ENCODE data around the gene ZNF784.

DNA sequence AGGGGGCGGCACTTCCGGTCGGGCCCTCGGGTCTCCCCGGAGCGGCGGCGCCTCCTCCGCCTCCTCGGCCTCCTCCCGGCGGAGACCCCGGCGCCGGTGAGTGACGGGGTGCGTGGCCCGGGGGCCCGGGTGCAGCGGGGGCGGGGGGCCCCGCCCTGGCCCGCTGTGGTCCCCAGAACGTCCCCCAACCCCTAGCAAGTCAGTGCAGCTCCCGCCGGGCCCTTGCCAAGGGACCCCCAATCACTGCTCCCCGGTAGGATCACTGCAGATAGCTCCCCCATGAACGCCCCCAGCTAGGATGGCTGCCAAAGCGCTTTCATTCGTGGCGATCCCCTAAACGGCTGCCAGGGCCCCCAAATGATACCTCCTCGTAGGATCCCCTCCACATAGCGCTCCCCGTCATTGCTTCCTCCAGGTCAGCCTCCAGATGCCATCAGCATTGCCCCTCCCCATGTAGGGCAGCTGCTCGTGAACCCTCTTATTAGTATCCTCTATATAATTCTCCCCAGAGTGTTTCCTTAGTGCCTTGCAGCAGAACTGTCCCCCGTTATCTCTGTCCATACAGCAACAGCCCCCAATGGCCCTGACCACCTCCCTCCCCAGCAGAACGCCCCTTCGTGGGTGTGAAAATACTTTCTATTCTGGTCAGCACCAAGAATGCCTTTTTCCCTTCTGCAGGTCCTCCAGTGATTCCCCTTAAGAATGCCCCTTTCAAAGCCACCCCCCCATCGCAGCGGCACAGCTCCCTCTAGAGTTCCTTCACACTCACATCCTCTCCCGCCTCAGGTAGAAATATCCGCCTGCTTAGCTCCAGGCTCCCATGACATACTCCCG is 18.5 kb downstream of the ZNF784 start, which contains the start of gene ZNF865:
- TF ChIP-seq GATA2 (IDR thresholded peaks at IDR 0.05; ENCODE audit: low read depth, low read length) (no peak), GATA3 (IDR thresholded peaks at IDR 0.05; ENCODE audit: low read depth, low read length) (no peak)

Measured in SH-SY5Y (cell line).